HepG2 (cell line): ENCODE data around the gene CFAP100. TPM values are rescaled to one million over a fixed set of nuclear protein-coding genes. Genes with fewer than 3 reads are reported as not detected.

Experiments used
- ATF4 ChIP-seq, 2 experiments: fragments of 450-650 bp in 1 of 2; sonication (generic) in 1 of 2; formaldehyde crosslinking; IDR thresholded peaks; 2 replicates each; pipeline versions ENCODE4 v1.5.0 to v1.8.0; 2020 to 2022; ENCODE audit warnings: mild to moderate bottlenecking in 1 of 2, missing genetic modification reagents in 1 of 2
- DR1 ChIP-seq: sonication (generic); formaldehyde crosslinking; IDR thresholded peaks from 2 replicates; pipeline ENCODE4 v1.8.0; 2021; ENCODE audit warnings: mild to moderate bottlenecking, missing genetic modification reagents, inconsistent platforms
- ELF1 ChIP-seq: sonication (generic); formaldehyde crosslinking; IDR thresholded peaks from 2 replicates; pipeline ENCODE4 v1.4.0; 2020; ENCODE audit warnings: missing genetic modification reagents
- HBP1 ChIP-seq: IDR thresholded peaks from 2 replicates; pipeline ENCODE4 v1.6.1; 2016; ENCODE audit warnings: low read depth, control low read depth
- HDAC6 ChIP-seq: fragments of 200-600 bp; sonication (generic); IDR thresholded peaks from 2 replicates; pipeline ENCODE4 v1.7.0; 2017; ENCODE audit warnings: mild to moderate bottlenecking, antibody characterized with exemption, low read length, low read depth
- HNRNPLL ChIP-seq: fragments of 200-400 bp; formaldehyde crosslinking; IDR thresholded peaks from 2 replicates; pipeline ENCODE4 v1.6.1; 2017; ENCODE audit warnings: mild to moderate bottlenecking, low read depth, low read length; ENCODE audit not compliant: poor library complexity, severe bottlenecking
- ISL2 ChIP-seq: sonication (generic); formaldehyde crosslinking; IDR thresholded peaks from 2 replicates; pipeline ENCODE4 v1.5.0; 2020; ENCODE audit warnings: missing genetic modification reagents
- MXI1 ChIP-seq: IDR thresholded peaks from 3 replicates; pipeline ENCODE4 v1.6.1; 2012; ENCODE audit warnings: low read depth, low read length, inconsistent platforms, borderline replicate concordance
- MYPOP ChIP-seq: sonication (generic); formaldehyde crosslinking; IDR thresholded peaks from 2 replicates; pipeline ENCODE4 v1.8.1; 2023; ENCODE audit warnings: mild to moderate bottlenecking, moderate library complexity, missing genetic modification reagents
- POLR2G ChIP-seq: fragments of 200-400 bp; formaldehyde crosslinking; IDR thresholded peaks from 2 replicates; pipeline ENCODE4 v1.6.1; 2018; ENCODE audit warnings: mild to moderate bottlenecking, low read depth, low read length, moderate library complexity
- RXRB ChIP-seq: IDR thresholded peaks from 2 replicates; pipeline ENCODE4 v1.6.1; 2016; ENCODE audit warnings: borderline replicate concordance, missing genetic modification reagents, missing compliant biosample characterization
- SAFB2 ChIP-seq: sonication (generic); formaldehyde crosslinking; IDR thresholded peaks from 2 replicates; pipeline ENCODE4 v1.5.1; 2020; ENCODE audit warnings: missing genetic modification reagents, low read depth, mild to moderate bottlenecking, borderline replicate concordance
- SAP130 ChIP-seq: IDR thresholded peaks from 2 replicates; pipeline ENCODE4 v1.6.1; 2016; ENCODE audit warnings: low read depth
- SP4 ChIP-seq: sonication (generic); formaldehyde crosslinking; IDR thresholded peaks from 2 replicates; pipeline ENCODE4 v1.8.1; 2023; ENCODE audit warnings: mild to moderate bottlenecking, missing genetic modification reagents
- TAF1 ChIP-seq: sonication (generic); formaldehyde crosslinking; IDR thresholded peaks from 2 replicates; pipeline ENCODE4 v1.4.0; 2020; ENCODE audit warnings: missing genetic modification reagents
- TBX2 ChIP-seq: sonication (generic); formaldehyde crosslinking; IDR thresholded peaks from 2 replicates; pipeline ENCODE4 v1.5.0; 2020; ENCODE audit warnings: missing genetic modification reagents, mild to moderate bottlenecking, borderline replicate concordance
- ZFP90 ChIP-seq: sonication (generic); formaldehyde crosslinking; IDR thresholded peaks from 2 replicates; pipeline ENCODE4 v1.8.0; 2022; ENCODE audit warnings: missing genetic modification reagents, mild to moderate bottlenecking, inconsistent platforms, borderline replicate concordance
- ZNF136 ChIP-seq: sonication (generic); formaldehyde crosslinking; IDR thresholded peaks from 2 replicates; pipeline ENCODE4 v1.8.1; 2022; ENCODE audit warnings: low read depth, mild to moderate bottlenecking, moderate library complexity, missing genetic modification reagents
- ZNF672 ChIP-seq: sonication (generic); formaldehyde crosslinking; IDR thresholded peaks from 2 replicates; pipeline ENCODE4 v1.8.1; 2022; ENCODE audit warnings: missing genetic modification reagents
- ZNF709 ChIP-seq: sonication (generic); formaldehyde crosslinking; IDR thresholded peaks from 2 replicates; pipeline ENCODE4 v1.5.0; 2020; ENCODE audit warnings: mild to moderate bottlenecking, missing genetic modification reagents
- ZNF800 ChIP-seq: sonication (generic); formaldehyde crosslinking; IDR thresholded peaks from 2 replicates; pipeline ENCODE4 v1.4.0; 2020; ENCODE audit warnings: missing genetic modification reagents
- ZNF841 ChIP-seq: sonication (generic); formaldehyde crosslinking; IDR thresholded peaks from 2 replicates; pipeline ENCODE4 v1.8.1; 2023; ENCODE audit warnings: missing genetic modification reagents, borderline replicate concordance
- polyA plus RNA-seq, 8 experiments: library from polyadenylated mRNA; depleted of rRNA in 3 of 8; stranded (reverse) in 7 of 8; unstranded in 1 of 8; fragments of >200 nt; fragmentation: Illumina TruSeq in 4 of 8; extraction: Trizol in 4 of 8; gene quantifications; 2 replicates each; pipeline versions ENCODE4 v1.2.1 to v1.2.3, GENCODE V29; 2011 to 2016; ENCODE audit warnings: low read depth in 4 of 8, missing spikeins in 1 of 8, mixed read lengths in 1 of 8; ENCODE audit not compliant: insufficient read depth in 1 of 8
- total RNA-seq, 5 experiments: library from RNA; depleted of rRNA; stranded (reverse); fragments of >200 nt; fragmentation: Illumina TruSeq; extraction: Trizol; gene quantifications; 2 replicates each; pipeline ENCODE4 v1.2.3, GENCODE V29; 2016; ENCODE audit warnings: low read depth in 1 of 5

CFAP100 gene
- total and polyA plus RNA-seq, 2 of the 13 experiments (the other 11 are each of a cell fraction or from before 2014, with no cell fraction given): 0.32 TPM; not detected in 1

GRCh38 chr3:126475413-126476114 is 80.9 kb downstream of the CFAP100 start, which contains the start of gene ZXDC (continued):
- TF ChIP-seq MYPOP (CRISPR knock-in tag) (0 out of 2 replicates have a peak, but pooled peaks have one; percentile 6), ZNF800 (CRISPR knock-in tag) (0 out of 2 replicates have a peak, but pooled peaks have one; percentile 25), SAP130 (CRISPR knock-in tag) (peak; percentile 50; the same call in 1 of the 2 replicates), HBP1 (0 out of 2 replicates have a peak, but pooled peaks have one; percentile 18), RXRB (no peak), HNRNPLL (peak; percentile 68), ZNF136 (CRISPR knock-in tag) (no peak), HDAC6 (no peak), DR1 (peak; percentile 37; the same call in 1 of the 2 replicates), ZNF841 (CRISPR knock-in tag) (peak; percentile 65; the same call in 1 of the 2 replicates), ZNF672 (CRISPR knock-in tag) (0 out of 2 replicates have a peak, but pooled peaks have one; percentile 41), POLR2G (peak; percentile 74), ATF4 (CRISPR knock-in tag; IDR thresholded peaks at IDR 0.05) (peak in 1 of 2 experiments; percentile 42; a peak in 1 of 4 replicates), TAF1 (CRISPR knock-in tag) (peak; percentile 61), MXI1 (peak; percentile 14; the same call in 1 of the 3 replicates), SP4 (CRISPR knock-in tag) (0 out of 2 replicates have a peak, but pooled peaks have one; percentile 11), ZFP90 (CRISPR knock-in tag) (0 out of 2 replicates have a peak, but pooled peaks have one; percentile 34), SAFB2 (CRISPR knock-in tag) (no peak), ZNF709 (CRISPR knock-in tag) (no peak), ISL2 (CRISPR knock-in tag) (0 out of 2 replicates have a peak, but pooled peaks have one; percentile 10), ELF1 (CRISPR knock-in tag) (no peak), TBX2 (CRISPR knock-in tag) (no peak)
